Measurements from ENCODE around the gene SGSH.

The SGSH gene

DNA sequence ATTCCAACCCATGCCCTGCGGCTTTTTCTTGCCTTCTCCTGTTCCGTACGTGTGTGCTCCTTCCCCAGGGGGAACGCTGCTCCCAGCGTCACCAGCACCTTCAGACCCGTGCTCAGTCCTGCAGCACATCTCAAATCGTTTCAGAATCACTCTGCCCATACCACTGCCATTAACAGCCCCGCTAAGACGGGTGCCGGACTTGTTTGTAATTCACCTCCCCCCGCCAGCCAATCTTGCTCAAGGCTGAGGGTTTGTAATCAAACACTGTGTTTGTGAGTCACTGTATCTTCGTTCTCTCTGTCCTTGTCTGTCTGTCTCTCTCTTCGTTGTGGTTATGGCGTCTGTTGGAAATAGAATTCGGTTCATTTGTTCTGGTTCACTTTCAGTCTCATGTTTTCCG is 33.0 kb downstream of the SGSH start:
- DNase-seq (ENCODE audit: low read depth in 1 of 2, low spot score in 1 of 2) = no peak

DNA sequence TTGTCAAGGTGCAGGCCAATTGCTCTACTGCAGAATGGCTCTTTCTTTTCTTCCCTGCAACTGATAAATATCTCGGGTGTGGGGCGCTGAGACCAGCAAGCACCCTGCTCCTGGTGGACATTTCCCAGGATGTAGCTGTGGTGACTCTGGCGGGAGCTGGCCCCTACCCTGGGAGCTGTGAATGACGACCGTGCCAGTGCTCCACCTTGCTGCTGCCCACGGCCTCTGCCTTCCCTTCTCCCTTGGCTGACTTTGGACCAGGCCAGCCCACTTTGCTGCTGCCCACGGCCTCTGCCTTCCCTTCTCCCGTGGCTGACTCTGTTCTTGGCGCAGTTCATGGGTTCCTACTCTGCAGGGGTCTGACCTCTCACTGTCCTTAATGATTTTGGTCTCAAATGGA is 34.2 kb downstream of the SGSH start:
- DNase-seq (ENCODE audit: low read depth in 1 of 2, low spot score in 1 of 2) = no peak

DNA sequence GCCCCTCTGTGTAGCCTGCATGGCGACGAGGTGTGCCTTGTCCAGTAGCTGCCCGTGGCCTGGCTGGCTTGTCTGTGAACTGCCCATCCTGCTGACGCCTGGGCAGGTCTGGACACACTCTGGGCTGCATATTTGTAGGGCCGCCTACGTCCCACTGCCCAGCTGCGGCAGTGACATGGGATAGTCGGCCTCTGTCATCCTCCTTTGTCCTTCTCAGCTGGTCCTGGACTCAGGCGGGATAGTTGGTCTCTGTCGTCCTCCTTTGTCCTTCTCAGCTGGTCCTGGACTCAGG is 35.8 kb downstream of the SGSH start:
- DNase-seq (ENCODE audit: low read depth in 1 of 2, low spot score in 1 of 2) = no peak

- DNase-seq (ENCODE audit: low read depth in 1 of 2, low spot score in 1 of 2) = no peak
Observed at GRCh38 chr17:80183581-80184422, 36.3 kb downstream of the SGSH start.

- no peak for DNase-seq (ENCODE audit: low read depth in 1 of 2, low spot score in 1 of 2)
Observed at GRCh38 chr17:80182845-80183223, 37.3 kb downstream of the SGSH start.

DNA sequence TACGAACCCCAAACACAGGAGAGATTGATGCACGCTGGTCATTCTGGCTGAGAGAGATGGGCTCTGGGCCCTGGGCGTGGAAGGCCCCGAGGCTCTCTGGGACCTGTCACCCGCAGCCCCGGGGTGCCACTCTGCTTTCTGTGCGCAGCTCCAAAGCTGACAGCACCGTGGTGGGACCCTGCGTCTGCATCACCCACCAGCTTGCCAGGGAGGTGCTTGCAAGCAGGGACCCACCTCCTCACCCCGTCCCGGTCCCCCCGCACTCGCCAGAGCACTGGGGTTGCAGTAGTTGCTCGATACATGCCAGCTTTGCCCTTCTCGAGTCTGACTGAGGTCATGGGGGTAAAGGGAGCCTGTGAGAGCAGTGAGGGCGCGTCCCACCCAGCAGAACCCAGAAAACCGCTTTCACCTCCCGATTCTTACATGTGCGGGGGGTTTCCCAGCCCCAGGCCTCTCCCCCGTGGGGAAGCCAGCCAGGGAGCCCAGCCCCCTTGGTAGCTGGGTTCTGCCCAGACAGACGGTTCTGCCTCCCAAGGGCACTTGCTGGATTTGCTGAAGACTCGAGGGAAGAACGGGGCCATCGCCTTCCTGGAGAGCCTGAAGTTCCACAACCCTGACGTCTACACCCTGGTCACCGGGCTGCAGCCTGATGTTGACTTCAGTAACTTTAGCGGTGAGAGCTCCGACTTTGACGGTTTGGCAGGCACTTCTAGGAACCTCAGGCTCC is 37.9 kb downstream of the SGSH start:
- no peak for DNase-seq (ENCODE audit: low read depth in 1 of 2, low spot score in 1 of 2)

DNA sequence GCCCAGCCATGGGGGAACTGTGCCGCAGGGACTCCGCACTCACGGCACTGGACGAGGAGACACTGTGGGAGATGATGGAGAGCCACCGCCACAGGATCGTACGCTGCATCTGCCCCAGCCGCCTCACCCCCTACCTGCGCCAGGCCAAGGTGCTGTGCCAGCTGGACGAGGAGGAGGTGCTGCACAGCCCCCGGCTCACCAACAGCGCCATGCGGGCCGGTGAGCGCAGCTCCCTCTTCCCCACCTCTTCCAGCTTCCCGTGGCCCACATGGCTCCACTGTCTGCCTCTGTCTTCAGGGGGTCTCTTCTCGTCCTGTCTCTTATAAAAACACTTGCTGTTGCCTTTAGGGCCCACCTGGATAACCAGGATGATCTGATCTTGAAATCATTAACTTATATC is 38.7 kb downstream of the SGSH start:
- no peak for DNase-seq (ENCODE audit: low read depth in 1 of 2, low spot score in 1 of 2)

GRCh38 chr17:80180192-80180591 is 39.9 kb downstream of the SGSH start:
- DNase-seq (ENCODE audit: low read depth in 1 of 2, low spot score in 1 of 2) = no peak

- no peak for DNase-seq (ENCODE audit: low read depth in 1 of 2, low spot score in 1 of 2)
Observed at GRCh38 chr17:80177986-80178595, 42.0 kb downstream of the SGSH start.

GRCh38 chr17:80176757-80177156 is 43.4 kb downstream of the SGSH start:
- DNase-seq (ENCODE audit: low read depth in 1 of 2, low spot score in 1 of 2) = no peak

GRCh38 chr17:80173916-80174315 is 46.2 kb downstream of the SGSH start:
- no peak for DNase-seq (ENCODE audit: low read depth in 1 of 2, low spot score in 1 of 2)

- DNase-seq (ENCODE audit: low read depth in 1 of 2, low spot score in 1 of 2) = no peak
Observed at GRCh38 chr17:80173126-80173525, 47.0 kb downstream of the SGSH start.

DNA sequence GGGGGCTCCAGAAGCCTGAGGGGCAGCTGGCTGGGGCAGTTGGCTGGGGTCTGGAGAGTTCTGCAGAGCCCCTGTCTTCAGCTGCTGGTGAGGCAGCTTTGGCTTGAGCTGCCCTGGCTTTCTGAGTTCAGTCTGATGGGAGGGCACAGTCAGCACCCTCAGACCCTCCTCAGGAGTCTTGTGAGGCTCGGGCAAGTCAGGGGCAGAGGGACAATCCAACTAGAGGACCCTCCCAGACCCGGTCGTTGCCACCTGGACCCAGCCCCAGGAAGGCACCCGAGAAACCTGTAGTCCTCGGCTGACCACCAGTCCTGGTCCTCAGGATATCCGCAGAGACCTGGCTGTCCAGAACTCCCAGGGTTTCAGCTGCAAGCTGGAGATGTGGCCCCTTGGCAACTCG is 48.5 kb downstream of the SGSH start:
- no peak for DNase-seq (ENCODE audit: low read depth in 1 of 2, low spot score in 1 of 2)

GRCh38 chr17:80169784-80170500 is 50.2 kb downstream of the SGSH start, which contains the start of gene CARD14:
TSS of gene CARD14 (plus strand) at chr17:80170030. CDS start at chr17:80181439, 11,409 bp downstream.
- DNase-seq (ENCODE audit: low read depth in 1 of 2, low spot score in 1 of 2) = no peak

GRCh38 chr17:80169107-80169506 is 51.0 kb downstream of the SGSH start:
- no peak for DNase-seq (ENCODE audit: low read depth in 1 of 2, low spot score in 1 of 2)

GRCh38 chr17:80168371-80168770 is 51.8 kb downstream of the SGSH start:
- DNase-seq (ENCODE audit: low read depth in 1 of 2, low spot score in 1 of 2) = no peak

DNA sequence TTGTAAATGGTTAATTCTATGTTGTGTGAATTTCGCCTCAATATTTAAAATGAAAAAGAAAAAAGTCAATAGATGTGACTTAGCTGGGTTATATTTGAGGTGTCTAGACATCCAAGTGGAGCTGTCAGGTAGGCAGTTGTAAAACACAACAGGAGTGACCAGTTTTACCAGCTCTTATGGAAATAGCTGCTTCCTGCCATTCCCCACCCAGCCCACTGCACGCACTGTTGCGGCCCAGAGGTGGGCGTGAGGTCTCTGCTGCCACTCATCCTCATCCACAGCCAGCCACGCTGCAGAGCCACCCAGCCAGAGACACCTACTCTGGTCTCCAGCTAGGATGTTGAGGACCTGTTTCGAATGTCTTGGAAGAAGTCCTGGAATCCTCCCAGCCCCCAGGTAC is 53.7 kb downstream of the SGSH start:
- no peak for DNase-seq (ENCODE audit: low read depth in 1 of 2, low spot score in 1 of 2)

DNA sequence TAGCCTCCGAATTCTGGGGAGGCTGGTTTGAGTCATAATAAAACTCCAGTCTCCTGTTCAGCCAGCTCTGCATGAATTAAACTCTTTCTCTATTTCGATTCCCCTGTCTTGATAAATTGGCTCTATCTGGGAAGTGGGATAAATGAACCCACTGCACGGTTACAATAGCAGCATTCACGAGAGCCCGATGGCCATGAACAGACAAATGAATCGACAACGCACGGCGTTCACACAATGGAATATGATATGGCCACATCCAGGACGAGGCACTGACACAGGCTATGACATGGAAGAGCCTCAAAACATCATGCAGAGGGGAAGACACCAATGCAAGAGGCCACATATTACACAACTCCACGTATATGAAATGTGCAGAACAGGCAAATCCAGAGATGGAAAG is 55.9 kb downstream of the SGSH start:
- no peak for DNase-seq (ENCODE audit: low read depth in 1 of 2, low spot score in 1 of 2)

DNA sequence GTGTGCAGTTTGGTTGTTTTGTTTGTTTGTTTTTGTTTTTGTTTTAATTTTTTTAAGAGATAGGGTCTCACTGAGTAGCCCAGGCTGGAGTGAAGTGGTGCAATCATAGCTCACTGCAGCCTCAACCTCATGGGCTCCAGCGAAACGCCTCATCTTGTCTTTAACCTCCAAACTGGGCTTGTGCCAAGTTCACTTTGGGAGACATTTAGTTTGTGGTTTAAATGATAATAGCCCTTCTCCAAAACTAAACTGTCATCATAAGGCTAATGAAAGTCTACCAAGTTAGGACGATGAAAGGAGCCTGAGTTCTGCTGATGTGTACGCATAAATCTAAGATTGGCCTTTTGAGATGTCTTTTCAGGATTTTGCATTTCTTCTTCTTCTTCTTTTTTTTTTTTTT is 56.8 kb downstream of the SGSH start:
- no peak for DNase-seq (ENCODE audit: low read depth in 1 of 2, low spot score in 1 of 2)

- DNase-seq (ENCODE audit: low read depth in 1 of 2, low spot score in 1 of 2) = no peak
Observed at GRCh38 chr17:80160536-80160935, 59.6 kb downstream of the SGSH start.

Data from stimulated activated CD4-positive, alpha-beta T cell treated with anti-CD3 and anti-CD28 coated beads, Interleukin-15, amount 100 ng/mL, for 1 hour (primary cell).